Prostate gland (tissue), 2 donors: ENCODE results near the gene TMSB15B.

Experiments
- POLR2AphosphoS5 ChIP-seq: sonication (generic); formaldehyde crosslinking; IDR thresholded peaks from one replicate; pipeline ENCODE4 v1.6.1; 2017; ENCODE audit warnings: antibody characterized with exemption
- TF ChIP-seq, protein P1 (sequence below), 4 experiments: fragments of 200-600 bp in 2 of 4; fragments of 450-650 bp in 2 of 4; sonication (generic) in 2 of 4; IDR thresholded peaks; 1 replicate in 3 of 4; 2 replicates in 1 of 4; pipeline ENCODE4 v1.5.1; 2016 to 2019; ENCODE audit warnings: antibody characterized with exemption in 4 of 4, mild to moderate bottlenecking in 2 of 4, moderate library complexity in 2 of 4

DNA sequence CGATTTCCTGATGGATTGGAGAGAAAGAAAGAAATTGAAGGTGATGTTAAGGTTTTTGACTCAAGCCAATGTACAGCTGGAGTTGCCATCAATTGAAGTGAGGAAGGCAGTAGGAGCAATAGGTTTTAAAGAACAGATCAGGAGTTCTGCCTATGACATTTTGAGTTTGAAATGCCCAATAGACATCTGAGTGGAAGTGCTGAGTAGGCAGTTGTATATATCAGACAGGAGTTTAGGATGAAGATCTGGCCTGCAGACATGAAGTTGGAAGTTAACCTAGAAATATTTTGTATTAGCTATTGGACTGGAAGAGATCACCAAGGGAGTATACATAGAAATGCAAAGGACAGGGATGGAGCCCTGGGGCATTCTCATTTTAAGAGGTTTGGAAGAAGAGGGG lies 12.9 kb upstream of the TMSB15B start:
- no peak for TF ChIP-seq POLR2AphosphoS5
- TF ChIP-seq, protein P1, sequence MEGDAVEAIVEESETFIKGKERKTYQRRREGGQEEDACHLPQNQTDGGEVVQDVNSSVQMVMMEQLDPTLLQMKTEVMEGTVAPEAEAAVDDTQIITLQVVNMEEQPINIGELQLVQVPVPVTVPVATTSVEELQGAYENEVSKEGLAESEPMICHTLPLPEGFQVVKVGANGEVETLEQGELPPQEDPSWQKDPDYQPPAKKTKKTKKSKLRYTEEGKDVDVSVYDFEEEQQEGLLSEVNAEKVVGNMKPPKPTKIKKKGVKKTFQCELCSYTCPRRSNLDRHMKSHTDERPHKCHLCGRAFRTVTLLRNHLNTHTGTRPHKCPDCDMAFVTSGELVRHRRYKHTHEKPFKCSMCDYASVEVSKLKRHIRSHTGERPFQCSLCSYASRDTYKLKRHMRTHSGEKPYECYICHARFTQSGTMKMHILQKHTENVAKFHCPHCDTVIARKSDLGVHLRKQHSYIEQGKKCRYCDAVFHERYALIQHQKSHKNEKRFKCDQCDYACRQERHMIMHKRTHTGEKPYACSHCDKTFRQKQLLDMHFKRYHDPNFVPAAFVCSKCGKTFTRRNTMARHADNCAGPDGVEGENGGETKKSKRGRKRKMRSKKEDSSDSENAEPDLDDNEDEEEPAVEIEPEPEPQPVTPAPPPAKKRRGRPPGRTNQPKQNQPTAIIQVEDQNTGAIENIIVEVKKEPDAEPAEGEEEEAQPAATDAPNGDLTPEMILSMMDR (IDR thresholded peaks at IDR 0.05), result no peak
